ENCODE results near the gene PRRT1.

DNA sequence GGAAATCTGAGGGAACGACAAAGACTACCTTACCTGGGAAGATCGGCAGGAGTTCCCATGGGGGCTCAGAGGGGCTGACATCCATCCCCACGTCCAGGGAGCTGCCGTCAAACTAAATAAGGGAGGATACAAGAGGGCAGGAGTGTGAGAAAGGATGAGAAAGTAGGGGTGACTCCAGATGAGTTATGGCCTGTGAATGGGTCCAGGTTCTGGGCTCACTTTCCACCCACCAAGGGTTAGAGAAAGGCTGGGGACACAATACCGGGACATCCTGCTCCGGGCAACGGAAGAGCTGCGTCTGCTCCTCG lies 24.4 kb downstream of the PRRT1 start:
- TF ChIP-seq, protein P1, sequence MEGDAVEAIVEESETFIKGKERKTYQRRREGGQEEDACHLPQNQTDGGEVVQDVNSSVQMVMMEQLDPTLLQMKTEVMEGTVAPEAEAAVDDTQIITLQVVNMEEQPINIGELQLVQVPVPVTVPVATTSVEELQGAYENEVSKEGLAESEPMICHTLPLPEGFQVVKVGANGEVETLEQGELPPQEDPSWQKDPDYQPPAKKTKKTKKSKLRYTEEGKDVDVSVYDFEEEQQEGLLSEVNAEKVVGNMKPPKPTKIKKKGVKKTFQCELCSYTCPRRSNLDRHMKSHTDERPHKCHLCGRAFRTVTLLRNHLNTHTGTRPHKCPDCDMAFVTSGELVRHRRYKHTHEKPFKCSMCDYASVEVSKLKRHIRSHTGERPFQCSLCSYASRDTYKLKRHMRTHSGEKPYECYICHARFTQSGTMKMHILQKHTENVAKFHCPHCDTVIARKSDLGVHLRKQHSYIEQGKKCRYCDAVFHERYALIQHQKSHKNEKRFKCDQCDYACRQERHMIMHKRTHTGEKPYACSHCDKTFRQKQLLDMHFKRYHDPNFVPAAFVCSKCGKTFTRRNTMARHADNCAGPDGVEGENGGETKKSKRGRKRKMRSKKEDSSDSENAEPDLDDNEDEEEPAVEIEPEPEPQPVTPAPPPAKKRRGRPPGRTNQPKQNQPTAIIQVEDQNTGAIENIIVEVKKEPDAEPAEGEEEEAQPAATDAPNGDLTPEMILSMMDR (IDR thresholded peaks at IDR 0.05 in 8 of 11, conservative IDR thresholded peaks at IDR 0.05 in 3 of 11), result no peak
- TF ChIP-seq POLR2A (IDR thresholded peaks at IDR 0.05), result no peak

All from spleen (tissue), 7 donors.